GM20000 (cell line): ENCODE results near the gene CREB5.

Experiments
- DNase-seq: peaks from one replicate; pipeline ENCODE4 v3.0.0; 2012; ENCODE audit warnings: low spot score
- CTCF ChIP-seq: IDR thresholded peaks from 2 replicates; pipeline ENCODE4 v1.5.1; 2012; ENCODE audit warnings: mild to moderate bottlenecking, control low read depth; ENCODE audit errors: extremely low read depth, missing control alignments

CREB5 gene

DNA sequence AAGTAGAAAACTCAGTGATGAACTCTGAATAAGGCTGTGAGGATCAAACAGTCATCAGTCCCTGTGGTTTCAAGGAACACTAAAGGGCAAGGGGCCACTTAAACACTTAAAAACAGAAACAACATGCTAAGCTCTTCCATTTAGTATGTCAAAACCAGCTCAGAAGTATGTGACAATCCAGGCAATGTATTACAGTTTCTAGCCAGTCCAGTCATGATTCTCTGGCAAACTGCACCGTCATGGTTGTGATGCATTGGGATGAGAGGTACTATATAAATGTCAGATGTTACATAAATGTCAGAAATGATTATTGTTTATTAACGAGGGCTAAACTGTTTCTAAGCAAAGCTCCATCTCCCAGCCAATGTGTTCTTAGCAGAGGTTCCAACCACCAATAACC, 4.7 kb upstream of the CREB5 start:
- TF ChIP-seq CTCF: no peak
- peak; percentile 11 for DNase-seq

DNA sequence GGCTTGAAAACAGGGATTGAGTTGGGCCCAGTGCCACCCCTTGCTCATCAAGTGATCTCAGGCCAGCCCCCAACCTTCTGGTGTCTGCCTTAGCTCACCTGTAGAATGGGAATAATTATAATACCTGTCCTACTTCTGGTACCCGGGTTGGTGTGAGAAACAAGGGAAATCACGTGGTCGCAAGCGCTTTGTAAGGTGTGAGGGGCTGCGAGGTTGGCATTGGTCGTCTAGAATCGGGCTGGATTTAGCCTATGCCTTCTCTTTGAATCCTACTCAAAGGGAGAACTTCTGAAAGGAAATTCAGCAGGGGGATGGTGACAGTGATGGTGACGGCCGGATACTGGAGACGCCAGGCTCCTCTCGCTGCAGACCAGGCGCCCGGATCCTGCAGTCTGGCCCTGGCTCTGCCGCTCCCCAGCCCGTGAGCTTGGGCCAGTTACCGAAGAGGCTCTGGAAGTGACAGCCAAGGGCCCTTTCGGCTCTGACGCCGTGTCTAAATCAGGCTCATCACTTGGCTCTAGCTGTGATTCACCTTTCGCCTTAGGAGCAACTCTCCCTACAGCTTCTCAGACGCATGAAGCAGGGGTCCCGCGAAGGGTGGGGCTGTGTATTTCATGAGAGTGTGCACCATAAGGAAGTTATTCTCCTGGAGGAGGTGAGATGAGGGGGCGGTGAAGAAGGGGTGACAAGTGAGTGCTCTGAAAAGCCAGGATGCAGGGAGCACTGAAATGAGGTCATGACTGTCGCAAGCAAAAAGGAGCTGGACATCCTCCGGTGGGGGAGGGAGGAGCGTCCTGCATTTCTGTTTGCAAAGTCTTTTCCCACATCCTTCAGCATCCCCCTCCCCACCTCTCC, 4.0 kb upstream of the CREB5 start:
- peak; percentile 20 for DNase-seq
- TF ChIP-seq CTCF: no peak

DNA sequence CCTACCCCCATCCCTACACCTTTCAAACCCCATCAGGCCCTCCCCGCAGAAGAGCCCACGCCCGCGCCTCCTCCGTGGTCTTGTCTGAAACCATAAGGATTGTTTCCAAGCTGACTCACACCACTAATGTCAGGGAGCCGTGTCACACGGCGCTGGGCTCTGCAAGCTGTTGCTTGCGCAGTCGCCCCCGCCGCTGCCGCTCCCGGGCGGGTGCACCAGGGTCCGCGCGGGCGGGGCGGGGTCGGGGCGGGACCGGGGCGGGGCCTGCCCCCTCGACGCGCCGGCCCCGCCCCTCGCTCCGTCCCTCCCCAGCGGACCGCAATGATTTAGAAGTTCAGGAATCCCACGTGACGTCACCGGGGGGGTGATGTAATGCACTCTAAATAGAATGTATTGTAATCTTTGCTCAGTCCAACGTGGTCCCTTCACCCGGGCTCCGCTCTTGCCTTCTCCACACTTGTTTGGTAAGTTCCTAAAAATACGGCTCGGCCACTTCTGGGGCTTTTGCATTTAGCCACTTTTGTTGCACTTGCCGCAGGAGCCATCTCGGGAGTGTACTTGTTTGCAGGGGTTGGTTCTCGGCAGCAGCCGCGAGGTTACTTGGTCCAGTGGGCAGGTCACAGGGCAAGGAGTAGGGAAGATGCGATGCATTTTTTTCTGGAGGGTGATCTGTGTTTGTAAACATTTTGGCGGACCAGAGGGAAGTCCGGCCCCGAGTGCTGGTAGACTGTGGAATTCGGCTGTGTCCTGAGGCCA, 3.2 kb upstream of the CREB5 start:
- peak; percentile 89 for DNase-seq
- TF ChIP-seq CTCF: no peak

DNA sequence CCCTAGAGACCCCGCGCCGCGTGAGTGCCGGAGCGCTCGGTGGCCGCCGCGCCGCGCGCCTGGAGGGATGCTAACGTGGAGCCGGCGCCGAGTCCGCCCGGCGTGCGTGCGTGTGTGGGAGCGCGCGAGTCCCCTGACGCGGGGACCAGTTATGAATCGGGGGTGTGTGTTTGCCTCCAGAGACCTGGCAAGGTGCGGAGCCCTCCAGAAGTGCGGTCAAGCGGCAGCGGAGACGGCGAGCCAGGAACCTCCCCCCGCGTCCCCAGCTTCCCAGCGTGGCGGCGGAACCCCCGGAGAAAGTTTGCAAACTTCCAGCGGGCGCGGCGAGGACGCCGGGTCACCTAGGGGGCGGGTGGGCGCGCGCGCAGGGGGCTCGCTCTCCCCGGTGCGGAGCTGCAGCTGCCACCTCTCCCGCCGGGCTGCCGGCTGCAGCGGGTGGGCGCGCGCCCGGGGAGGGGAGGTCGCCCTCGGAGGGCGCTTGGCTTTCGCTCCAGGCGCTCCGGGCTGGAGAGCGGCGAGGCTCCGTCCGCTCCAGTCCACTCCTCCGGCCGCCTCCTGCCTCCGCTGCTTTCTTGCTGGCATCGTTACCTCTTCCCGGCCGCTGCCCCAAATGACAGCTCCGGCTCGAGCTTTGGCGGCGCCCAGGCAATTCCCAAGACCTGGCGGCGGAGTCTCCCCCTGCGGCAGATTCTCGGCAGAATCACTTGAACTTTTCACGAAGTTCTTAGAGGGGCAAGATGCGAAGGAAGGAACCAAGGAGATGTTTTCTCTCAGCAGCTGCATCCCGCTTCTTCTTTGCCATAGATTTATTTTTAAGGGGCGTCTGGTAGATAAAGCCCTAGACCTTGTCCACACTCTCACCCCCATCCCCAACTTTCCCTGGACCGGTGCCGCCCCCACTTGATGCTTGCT, 2.3 kb upstream of the CREB5 start:
- no peak for TF ChIP-seq CTCF
- peak; percentile 31 for DNase-seq

DNA sequence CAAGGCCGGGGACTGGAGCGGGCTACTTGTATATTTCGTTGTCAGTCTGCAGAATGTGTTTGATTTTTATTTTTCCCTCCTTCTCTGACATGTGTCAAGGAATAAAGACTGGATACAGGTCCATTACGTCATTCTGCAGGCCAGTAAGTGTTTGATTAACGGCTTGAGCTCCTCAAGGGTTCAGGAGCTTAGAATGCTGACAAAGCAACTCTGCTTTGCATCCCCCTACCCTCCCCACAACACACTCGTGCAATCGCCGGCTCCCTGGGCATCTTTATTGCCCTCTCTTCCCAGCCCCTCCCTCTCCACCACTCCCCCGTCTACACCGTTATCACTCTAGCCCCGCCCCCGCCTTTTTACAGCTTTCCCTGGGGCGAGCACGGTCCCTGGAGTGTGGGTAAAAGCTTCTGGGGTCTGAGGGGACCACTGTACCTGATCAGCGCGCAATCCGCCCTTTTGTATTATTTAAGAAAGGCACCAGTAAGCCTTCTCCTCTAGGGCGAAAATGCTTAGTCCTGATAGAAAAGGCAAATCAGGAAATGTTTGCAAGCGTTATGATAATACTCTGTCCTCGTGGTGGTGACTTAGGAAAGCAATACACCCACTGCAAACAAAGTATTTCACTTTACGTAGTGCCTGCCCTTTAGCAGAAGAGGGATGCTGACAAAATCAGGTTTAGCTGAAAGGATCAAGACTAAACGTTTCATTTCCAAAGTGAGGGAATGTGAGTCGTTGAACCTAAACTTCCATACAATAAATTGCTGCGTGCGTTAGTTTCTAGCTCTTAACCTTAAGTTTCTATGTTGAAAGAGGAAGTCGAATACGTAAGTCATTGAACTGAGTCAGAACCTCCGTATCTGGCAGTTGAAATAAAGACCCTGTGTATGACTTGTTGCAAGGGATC, 1.4 kb upstream of the CREB5 start:
- TF ChIP-seq CTCF: no peak
- DNase-seq: peak; percentile 55

DNA sequence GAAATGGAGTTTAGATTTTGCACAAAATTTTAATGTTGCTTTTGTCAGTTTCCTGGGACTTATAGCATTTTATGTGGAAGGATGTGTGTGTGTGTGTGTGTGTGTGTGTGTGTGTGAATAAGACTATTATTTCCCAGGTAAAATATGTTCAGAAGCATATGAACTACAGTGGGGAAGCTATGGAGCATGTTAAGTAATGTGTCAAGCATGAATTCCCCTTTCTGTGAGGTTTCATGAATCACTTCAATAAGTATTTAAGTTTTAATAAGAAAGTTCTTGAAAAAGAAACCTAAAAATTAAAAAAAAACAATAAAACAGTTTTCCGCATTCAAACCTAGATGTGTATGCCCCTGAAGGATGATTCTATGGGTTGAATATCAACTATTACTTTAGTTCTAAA, 693 bp downstream of the CREB5 start:
- no peak for DNase-seq
- TF ChIP-seq CTCF: no peak
